ENCODE data around the gene DRGX. TPM values are rescaled to one million over a fixed set of nuclear protein-coding genes. Genes with fewer than 3 reads are reported as not detected.

The DRGX gene
- total and polyA plus RNA-seq, 2 of the 4 experiments (the other 2 are of a cell fraction), result not detected

DNA sequence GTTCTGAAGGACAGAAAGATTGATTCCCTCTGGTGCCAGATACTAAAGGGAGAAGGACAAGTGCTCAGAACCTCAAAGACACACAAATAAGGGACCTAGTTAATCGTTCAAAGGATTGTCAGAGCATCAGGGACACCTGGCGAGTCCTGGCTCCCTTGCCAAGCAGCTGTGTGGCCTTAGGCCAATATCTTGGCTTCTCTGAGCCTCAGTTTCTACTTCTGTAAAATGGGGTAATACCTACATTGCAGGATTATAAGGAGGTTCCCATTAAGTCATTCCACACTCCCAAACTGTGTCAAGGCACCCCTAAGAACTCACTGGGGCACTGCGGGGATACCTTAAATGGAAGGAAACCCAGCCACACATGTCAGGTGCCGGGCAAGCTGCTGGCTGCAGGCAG is 29.4 kb downstream of the DRGX start:
- H3K9ac ChIP-seq (ENCODE audit: low read depth, low read length), result no peak overlapping the region
- H2AK5ac ChIP-seq (ENCODE audit: low read depth, low read length), result no peak overlapping the region
- intact Hi-C loops (cut with micrococcal nuclease), result no loop called here
- no peak for DNase-seq
- H3K9me3 ChIP-seq (ENCODE audit: control insufficient read depth, insufficient read depth, low read length), result no peaks in the 10 kb centered on the region
- no peak overlapping the region for H2BK5ac ChIP-seq (ENCODE audit: low read depth, low read length, poor library complexity, severe bottlenecking)
- H2AFZ ChIP-seq (replicated peaks; ENCODE audit: low read length, poor library complexity), result no peak overlapping the region
- H2BK20ac ChIP-seq (ENCODE audit: low read depth, low read length), result no peak overlapping the region
- no peak overlapping the region for H3K18ac ChIP-seq (ENCODE audit: low read depth, low read length)
- no peak overlapping the region for H4K5ac ChIP-seq (ENCODE audit: low read depth, low read length)
- no peak overlapping the region for H3K4ac ChIP-seq (ENCODE audit: low read depth, low read length)
- H4K91ac ChIP-seq (ENCODE audit: insufficient read depth, low read depth, low read length), result no peak overlapping the region
- H3K23ac ChIP-seq (ENCODE audit: low read depth, low read length), result no peak overlapping the region
- H3K4me3 ChIP-seq (ENCODE audit: insufficient read depth, low read depth, low read length), result no peak overlapping the region
- in situ Hi-C loops (cut with MboI; ENCODE audit: low sequenced_read_pairs), result no loop called here
- H3K4me1 ChIP-seq (ENCODE audit: control insufficient read depth, insufficient read depth, low read length), result no peaks in the 10 kb centered on the region
- H4K20me1 ChIP-seq (ENCODE audit: insufficient read depth, low read length), result no peaks in the 10 kb centered on the region
- H3K27me3 ChIP-seq (ENCODE audit: control insufficient read depth, insufficient read depth, low read length), result peaks cover 12% of the 10 kb centered on the region
- no peak for ATAC-seq (ENCODE audit: low read depth)
- TF ChIP-seq MXI1 (IDR thresholded peaks at IDR 0.05; ENCODE audit: borderline replicate concordance, low read depth, low read length) (no peak), MAZ (IDR thresholded peaks at IDR 0.05; ENCODE audit: borderline replicate concordance, low read depth, low read length) (no peak), BHLHE40 (IDR thresholded peaks at IDR 0.05; ENCODE audit: low read depth, low read length) (no peak), POLR2A (IDR thresholded peaks at IDR 0.05; ENCODE audit: low read depth, low read length) (no peak), NFE2L2 (IDR thresholded peaks at IDR 0.05; ENCODE audit: low read depth, low read length) (no peak), CEBPB (IDR thresholded peaks at IDR 0.05; ENCODE audit: low read depth, low read length) (no peak), MAFK (IDR thresholded peaks at IDR 0.05; ENCODE audit: low read depth, low read length) (no peak)
- TF ChIP-seq, protein P1, sequence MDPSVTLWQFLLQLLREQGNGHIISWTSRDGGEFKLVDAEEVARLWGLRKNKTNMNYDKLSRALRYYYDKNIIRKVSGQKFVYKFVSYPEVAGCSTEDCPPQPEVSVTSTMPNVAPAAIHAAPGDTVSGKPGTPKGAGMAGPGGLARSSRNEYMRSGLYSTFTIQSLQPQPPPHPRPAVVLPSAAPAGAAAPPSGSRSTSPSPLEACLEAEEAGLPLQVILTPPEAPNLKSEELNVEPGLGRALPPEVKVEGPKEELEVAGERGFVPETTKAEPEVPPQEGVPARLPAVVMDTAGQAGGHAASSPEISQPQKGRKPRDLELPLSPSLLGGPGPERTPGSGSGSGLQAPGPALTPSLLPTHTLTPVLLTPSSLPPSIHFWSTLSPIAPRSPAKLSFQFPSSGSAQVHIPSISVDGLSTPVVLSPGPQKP (IDR thresholded peaks at IDR 0.05; ENCODE audit: borderline replicate concordance, low read depth, low read length), result no peak
- TF ChIP-seq, protein P2, sequence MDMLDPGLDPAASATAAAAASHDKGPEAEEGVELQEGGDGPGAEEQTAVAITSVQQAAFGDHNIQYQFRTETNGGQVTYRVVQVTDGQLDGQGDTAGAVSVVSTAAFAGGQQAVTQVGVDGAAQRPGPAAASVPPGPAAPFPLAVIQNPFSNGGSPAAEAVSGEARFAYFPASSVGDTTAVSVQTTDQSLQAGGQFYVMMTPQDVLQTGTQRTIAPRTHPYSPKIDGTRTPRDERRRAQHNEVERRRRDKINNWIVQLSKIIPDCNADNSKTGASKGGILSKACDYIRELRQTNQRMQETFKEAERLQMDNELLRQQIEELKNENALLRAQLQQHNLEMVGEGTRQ (IDR thresholded peaks at IDR 0.05; ENCODE audit: low read depth, low read length), result no peak
- H4K8ac ChIP-seq (ENCODE audit: low read depth in 2 of 2, low read length in 2 of 2), result no peak overlapping the region
- H3K27ac ChIP-seq (ENCODE audit: insufficient read depth, low read length), result no peak overlapping the region
- H2AK9ac ChIP-seq (replicated peaks; ENCODE audit: low read depth, low read length, poor library complexity), result no peak overlapping the region
- no peaks in the 10 kb centered on the region for H3K9me1 ChIP-seq (ENCODE audit: insufficient read depth, low read length)
- no TSS peak for BruUV-seq (replicated peaks)
- dilution Hi-C loops (cut with HindIII; ENCODE audit: low sequenced_read_pairs, unreplicated experiment), result no loop called here
- H3K4me2 ChIP-seq (ENCODE audit: low read depth, low read length), result no peak overlapping the region
- H3K36me3 ChIP-seq (ENCODE audit: control insufficient read depth, insufficient read depth, low read length), result no peaks in the 10 kb centered on the region
- H3K79me1 ChIP-seq (ENCODE audit: low read depth in 1 of 2, low read length in 2 of 2), result no peaks in the 10 kb centered on the region
- no CpG with 5 or more reads among the region's 4 CpGs for WGBS, 2 experiments (ENCODE audit: extremely low coverage in 2 of 2, insufficient read length in 1 of 2)
- CTCF ChIA-PET, result no interaction called here
- POLR2A ChIA-PET (ENCODE audit: unreplicated experiment), result no interaction called here
- no peak overlapping the region for H2BK120ac ChIP-seq (ENCODE audit: low read depth, low read length)
- H3K56ac ChIP-seq (ENCODE audit: extremely low read depth, insufficient read depth, low read length), result no peak overlapping the region
- H2BK15ac ChIP-seq (ENCODE audit: low read depth, low read length), result no peak overlapping the region
- H3K14ac ChIP-seq (replicated peaks; ENCODE audit: low read depth, low read length), result no peak overlapping the region

All from IMR-90 (cell line).